Inflammatory macrophage treated with lipopolysaccharide for 4 hours (primary cell): ENCODE measurements around the gene PECR.
"Not testable (repeated sequence)": the region's sequence is repeated elsewhere in the genome, so short reads cannot be mapped to it uniquely, and the experiment has no call there.

ENCODE experiments used
- DNase-seq: peaks from one replicate; pipeline ENCODE4 v3.0.0-alpha.2; 2020

PECR gene

GRCh38 chr2:216103213-216103612 lies 21.6 kb upstream of the PECR start:
- DNase-seq, result no peak

DNA sequence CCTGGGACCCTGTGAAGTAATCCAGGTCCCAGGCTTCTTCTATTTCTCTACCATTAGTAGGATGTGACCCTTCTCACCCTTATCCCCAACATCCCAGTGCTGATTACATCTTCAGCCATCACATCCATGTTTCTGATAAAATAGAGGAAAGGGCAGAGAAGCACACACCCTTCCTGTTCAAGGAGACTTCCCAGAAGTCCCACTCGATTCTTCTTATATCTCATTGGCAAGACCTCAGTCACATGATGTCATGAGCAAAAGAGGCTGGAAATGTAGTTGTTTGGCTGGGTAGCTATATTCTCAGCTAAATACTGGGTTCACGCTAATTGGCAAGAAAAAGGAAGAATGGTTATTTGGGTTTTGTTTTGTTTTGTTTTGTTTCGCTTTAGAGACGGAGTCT lies 19.5 kb upstream of the PECR start:
- DNase-seq, result no peak

DNA sequence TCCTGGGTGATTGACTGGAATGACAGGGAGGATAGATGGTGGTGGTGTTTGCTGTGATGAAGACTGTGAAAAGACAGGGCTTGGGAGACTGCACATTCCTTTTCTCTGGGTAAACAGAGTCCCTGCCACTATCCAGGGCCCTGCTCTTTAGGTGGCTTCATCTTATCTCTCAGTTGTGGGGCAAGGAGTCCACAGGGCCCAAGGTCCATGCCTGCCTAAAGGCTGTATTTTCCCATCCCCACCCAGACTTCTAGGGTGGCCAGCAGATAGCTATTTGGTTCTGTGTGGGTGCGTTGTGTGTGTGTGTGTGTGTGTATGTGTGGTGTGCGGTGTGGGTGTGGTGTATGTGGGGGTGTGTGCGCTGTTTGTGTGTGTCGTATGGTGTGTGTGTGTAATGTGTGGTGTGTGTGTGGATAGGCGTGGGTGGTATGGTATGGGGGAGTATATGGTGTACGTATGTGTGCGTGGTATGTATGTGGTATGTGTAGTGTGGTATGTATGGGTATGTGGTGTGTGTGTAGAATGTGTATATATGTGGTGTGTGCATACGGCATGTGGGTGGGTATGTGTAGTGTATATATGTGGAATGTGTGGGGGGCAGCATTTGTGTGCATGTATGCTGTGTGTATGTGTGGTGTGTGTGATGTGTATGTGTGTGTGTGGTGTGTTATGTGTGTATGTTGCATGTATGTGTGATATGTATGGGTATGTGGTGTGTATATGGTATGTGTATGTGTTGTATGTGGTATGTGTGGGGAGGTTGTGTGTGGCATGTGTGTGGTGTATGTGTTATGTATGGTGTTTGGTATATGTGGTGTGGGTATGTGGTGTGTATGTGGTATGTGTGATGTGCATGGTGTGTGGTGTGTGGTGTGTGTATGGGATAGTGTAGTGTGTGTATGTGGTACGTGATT lies 17.1 kb upstream of the PECR start:
- DNase-seq, result no peak

DNA sequence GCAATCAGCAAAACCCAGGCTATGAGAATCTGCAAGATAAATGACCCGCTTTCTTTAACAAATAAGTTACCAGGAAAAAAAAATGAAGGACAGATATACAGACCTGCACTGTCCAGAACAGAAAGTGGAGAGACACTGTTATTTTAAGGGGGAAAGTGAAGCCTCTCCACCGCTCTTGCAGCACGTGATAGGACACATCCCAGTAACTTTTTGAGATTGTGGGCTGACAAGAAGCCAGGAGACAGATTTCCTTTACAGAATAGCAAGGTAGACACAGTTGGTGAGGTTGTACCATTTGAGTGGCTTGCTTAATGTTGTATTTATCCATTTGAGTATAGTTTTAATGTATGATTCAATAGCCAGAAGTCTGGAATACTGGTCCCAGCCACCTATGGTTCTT lies 13.1 kb upstream of the PECR start:
- no peak for DNase-seq

DNA sequence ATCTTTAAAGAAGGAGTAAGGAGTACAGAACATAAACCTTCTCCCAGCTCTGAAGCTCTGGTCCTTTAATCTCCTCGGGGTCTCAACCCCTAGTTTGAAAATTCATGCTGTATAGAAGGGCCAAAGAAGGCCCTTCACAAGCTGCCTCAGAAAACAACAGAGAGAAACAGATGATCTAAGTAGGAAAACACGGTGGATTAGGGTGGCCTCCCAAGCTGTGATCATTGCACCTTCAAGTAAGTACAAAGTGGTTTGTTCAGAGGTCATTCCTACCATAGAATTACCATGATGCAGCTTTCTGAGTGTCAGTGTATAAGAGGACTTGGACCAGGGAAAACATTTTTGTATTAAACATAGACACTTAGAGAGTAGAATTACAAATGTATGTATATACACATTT lies 11.0 kb upstream of the PECR start:
- DNase-seq, result no peak

DNA sequence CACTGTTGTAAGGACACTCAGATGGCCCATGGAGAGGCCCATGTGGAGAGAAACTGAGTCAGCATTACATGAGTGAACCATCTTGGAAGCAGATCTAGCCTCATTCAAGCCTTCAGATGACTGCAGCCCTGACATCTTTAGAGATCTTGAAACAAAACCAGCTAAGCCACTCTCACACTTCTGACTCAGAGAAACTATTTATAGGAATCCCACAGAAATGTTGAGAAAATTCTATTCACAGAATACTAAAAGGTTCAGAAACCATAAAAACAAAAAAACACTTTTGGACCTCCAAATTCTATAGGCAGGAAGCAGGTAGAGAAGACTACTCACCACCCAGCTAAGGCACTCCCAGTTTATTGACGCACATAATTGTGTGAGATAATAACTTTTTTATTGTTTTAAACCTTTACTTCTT lies 8.8 kb upstream of the PECR start:
- no peak for DNase-seq

DNA sequence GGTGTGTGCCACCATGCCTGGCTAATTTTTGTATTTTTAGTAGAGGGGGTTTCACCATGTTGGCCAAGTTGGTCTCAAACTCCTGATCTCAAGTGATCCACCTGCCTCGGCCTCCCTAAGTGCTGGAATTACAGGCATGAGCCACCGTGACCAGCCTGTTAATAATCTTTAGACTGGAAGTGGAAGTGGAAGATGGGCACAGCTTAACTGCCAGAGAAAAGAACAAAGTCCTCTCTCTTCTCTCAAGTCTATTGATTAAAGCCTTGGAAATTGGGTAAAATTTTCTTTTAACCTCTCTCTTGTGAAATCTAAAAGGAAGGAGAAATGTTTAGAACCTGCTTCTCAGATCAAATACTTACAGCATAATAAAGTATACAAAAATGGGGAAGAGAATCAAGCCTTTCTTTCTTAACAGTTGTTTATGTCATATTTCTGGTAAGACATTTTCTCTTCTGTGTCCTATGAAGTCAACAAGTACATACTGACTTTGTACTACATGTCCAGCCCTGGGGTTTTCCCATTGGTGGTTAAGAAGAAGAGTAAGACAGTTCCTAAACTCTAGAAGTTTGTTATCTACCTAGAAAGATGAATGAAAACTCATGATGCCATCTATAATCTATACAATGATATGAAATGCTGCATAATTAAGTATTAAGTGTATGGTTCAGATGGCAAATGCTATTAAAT lies 4.7 kb upstream of the PECR start:
- peak; percentile 43 for DNase-seq

DNA sequence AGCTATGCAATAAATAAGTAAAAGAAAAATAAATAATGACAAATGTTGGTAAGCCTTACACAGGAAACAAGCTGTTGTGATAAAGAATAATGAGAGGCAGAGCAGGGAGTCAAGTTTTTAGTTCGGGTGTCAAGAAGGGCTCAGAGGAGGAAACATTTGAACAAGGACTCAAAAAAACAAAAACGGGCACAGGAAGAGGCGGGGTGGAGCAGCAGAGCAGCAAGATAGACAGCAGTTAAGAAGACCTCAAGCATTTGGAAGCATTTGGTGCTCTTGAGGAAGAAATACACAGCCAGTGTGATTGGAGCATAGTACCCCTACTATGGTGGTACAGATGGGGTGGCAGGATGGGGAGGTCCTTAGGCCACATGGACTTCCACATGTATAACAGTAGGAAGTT lies 2.9 kb upstream of the PECR start:
- DNase-seq, result no peak

DNA sequence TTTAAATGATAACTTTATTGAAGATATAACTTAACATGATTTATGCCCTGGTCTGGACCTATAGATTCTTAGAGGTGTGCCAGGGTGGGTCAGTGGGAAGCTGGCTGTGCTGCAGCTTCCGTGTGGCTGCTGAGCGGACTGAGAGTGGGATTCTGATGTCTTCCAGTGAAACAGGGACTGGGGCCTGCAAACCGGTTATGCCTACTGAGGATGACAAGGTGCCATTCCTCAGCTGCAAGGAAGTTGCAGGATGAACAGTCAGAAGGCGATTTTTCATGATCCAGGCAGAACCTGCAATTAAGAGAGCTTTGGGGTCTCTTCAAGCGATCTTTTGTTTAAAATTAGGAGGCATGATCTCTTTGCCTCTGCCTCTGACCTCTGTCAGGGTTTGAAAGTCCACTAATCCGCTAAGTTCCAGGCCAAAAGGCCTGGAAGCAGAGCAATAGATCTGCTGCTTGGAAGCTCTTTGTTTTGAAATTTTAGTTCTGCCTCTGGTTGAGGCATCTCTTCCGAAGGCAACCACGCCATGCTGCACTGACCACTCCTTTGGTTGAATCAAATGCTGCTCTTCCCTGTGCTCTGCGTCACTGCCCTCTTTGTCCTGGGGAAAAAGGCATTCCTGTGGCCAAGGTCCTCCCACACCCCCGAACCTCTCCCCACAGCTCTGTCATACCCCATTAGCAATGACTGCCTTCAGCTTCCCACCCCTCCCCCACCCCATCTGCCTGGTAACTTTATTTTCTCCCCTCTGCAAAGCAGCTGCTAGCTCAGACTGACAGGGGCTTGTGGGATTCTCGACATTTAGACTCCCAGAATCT lies 2.1 kb upstream of the PECR start:
- no peak for DNase-seq

GRCh38 chr2:216082805-216083204 lies 1.2 kb upstream of the PECR start:
- DNase-seq, result peak; percentile 70

GRCh38 chr2:216082117-216082711 lies 605 bp upstream of the PECR start:
- no peak for DNase-seq

- DNase-seq, result no peak
Observed at GRCh38 chr2:216081012-216081411, 597 bp downstream of the PECR start.

DNA sequence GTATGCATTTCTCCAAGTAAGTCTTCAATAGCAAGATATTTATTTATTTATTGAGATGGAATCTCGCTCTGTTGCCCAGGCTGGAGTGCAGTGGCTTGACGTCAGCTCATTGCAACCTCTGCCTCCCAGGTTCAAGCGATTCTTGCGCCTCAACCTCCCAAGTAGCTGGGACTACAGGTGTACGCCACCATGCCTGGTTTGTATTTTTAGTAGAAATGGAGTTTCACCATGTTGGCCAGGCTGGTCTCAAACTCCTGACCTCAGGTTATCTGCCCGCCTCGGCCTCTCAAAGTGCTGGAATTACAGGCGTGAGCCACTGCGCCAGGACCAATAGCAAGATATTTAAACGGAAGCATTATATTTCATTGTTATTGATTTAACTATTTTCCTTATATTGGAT lies 1.6 kb downstream of the PECR start:
- not testable (repeated sequence) for DNase-seq

- DNase-seq, result no peak
Observed at GRCh38 chr2:216078776-216079175, 2.8 kb downstream of the PECR start.

GRCh38 chr2:216075510-216076485 lies 5.8 kb downstream of the PECR start:
- no peak for DNase-seq

- DNase-seq, result no peak
Observed at GRCh38 chr2:216074794-216075193, 6.8 kb downstream of the PECR start.

GRCh38 chr2:216074380-216074779 lies 7.2 kb downstream of the PECR start:
- no peak for DNase-seq

GRCh38 chr2:216073773-216074172 lies 7.8 kb downstream of the PECR start:
- DNase-seq, result no peak

DNA sequence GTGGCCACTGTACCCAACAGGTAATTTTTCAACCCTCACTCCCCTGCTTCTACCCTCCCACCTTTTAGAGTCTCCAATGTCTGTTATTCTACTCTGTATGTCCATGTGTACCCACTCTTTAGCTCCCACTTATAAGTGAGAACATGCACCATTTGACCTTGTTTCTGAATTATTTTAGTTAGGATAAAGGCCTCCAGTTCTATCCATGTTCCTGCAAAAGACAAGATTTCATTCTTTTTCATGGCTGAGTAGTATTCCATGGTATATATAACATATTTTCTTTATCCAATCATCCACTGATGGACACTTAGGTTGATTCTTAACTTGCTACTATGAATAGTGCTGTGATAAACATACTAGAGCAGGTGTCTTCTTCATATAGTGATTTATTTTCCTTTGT lies 9.1 kb downstream of the PECR start:
- no peak for DNase-seq

DNA sequence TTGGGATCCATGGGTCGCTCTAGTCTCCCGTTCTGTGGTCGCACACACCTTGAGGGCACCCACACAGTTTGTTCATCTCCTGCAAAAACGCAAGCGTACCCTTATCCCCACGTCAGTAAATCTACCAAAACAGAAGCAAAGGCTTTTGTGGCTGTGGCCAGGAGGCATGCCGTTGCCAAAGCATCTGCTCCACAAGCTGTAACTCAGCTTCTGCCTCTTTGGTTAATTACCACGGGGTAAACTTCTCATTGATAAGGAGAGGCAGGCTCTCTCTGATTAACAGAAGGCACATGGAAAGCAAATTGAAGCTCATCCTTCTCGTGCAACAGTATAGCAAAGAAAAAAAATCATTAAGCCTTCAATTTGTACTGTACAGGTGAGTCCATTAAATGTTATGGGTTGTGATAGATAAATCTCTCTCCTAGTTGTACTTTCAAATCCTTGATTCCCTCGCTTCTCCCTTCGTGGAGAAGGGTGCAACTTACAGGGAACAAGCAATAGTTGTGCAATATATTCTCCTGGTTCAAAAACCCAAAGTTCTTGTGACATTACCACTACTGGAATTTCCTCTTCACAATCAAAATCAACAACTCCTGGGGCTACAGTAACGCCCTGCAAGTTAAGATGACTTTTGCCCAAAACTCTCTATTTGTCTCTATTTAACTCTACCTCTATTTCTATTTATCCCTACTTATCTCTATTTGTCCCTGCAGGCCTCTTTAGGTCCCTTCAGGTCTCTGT lies 10.3 kb downstream of the PECR start:
- DNase-seq, result no peak

GRCh38 chr2:216070195-216070594 lies 11.4 kb downstream of the PECR start:
- no peak for DNase-seq
